ENCODE data around the gene TADA2A.

TADA2A gene

GRCh38 chr17:37359682-37360188 is 47.0 kb upstream of the TADA2A start:
- peak overlapping the region; percentile 65 for H3K9ac ChIP-seq (ENCODE audit: low read length)
- TF ChIP-seq CTCF (IDR thresholded peaks at IDR 0.05; ENCODE audit: low read length) = no peak
- TF ChIP-seq EZH2 (IDR thresholded peaks at IDR 0.05; ENCODE audit: borderline replicate concordance, low read length) = no peak
- peak overlapping the region; percentile 63 for H3K4me2 ChIP-seq (ENCODE audit: low read length)
- no peaks in the 10 kb centered on the region for H3K9me3 ChIP-seq (ENCODE audit: low read length)
- peak overlapping the region; percentile 55 for H3K4me3 ChIP-seq (ENCODE audit: low read depth, low read length, poor library complexity, severe bottlenecking)
- H3K27ac ChIP-seq (ENCODE audit: low read depth, low read length, poor library complexity, severe bottlenecking) = peak overlapping the region; percentile 63
- no peak overlapping the region for H2AFZ ChIP-seq (ENCODE audit: low read length)
- no peaks in the 10 kb centered on the region for H3F3A ChIP-seq (ENCODE audit: insufficient read depth, low read length)
- H4K20me1 ChIP-seq (ENCODE audit: insufficient read depth, low read length) = no peaks in the 10 kb centered on the region
- H3K4me1 ChIP-seq (ENCODE audit: insufficient read depth, low read length, severe bottlenecking) = peaks cover 25% of the 10 kb centered on the region
- H3K27me3 ChIP-seq (ENCODE audit: insufficient read depth, low read length) = no peaks in the 10 kb centered on the region
- H3K9me2 ChIP-seq (ENCODE audit: low read depth, low read length) = no peaks in the 10 kb centered on the region
- peaks cover 2% of the 10 kb centered on the region; the same call in 1 of the 2 replicates for H3K36me3 ChIP-seq (ENCODE audit: insufficient read depth, low read length)
- peaks cover 31% of the 10 kb centered on the region for H3K79me2 ChIP-seq (ENCODE audit: insufficient read depth, low read length)

- H3K4me3 ChIP-seq (ENCODE audit: low read depth, low read length, poor library complexity, severe bottlenecking) = no peak overlapping the region
- H3K4me1 ChIP-seq (ENCODE audit: insufficient read depth, low read length, severe bottlenecking) = peaks cover 25% of the 10 kb centered on the region
- no peaks in the 10 kb centered on the region for H3K27me3 ChIP-seq (ENCODE audit: insufficient read depth, low read length)
- no peak overlapping the region for H3K9ac ChIP-seq (ENCODE audit: low read length)
- no peak for TF ChIP-seq CTCF (IDR thresholded peaks at IDR 0.05; ENCODE audit: low read length)
- TF ChIP-seq EZH2 (IDR thresholded peaks at IDR 0.05; ENCODE audit: borderline replicate concordance, low read length) = no peak
- H3K9me2 ChIP-seq (ENCODE audit: low read depth, low read length) = no peaks in the 10 kb centered on the region
- no peaks in the 10 kb centered on the region for H4K20me1 ChIP-seq (ENCODE audit: insufficient read depth, low read length)
- H2AFZ ChIP-seq (ENCODE audit: low read length) = no peak overlapping the region
- no peaks in the 10 kb centered on the region for H3K36me3 ChIP-seq (ENCODE audit: insufficient read depth, low read length)
- no peak overlapping the region for H3K27ac ChIP-seq (ENCODE audit: low read depth, low read length, poor library complexity, severe bottlenecking)
- no peaks in the 10 kb centered on the region for H3K9me3 ChIP-seq (ENCODE audit: low read length)
- H3K4me2 ChIP-seq (ENCODE audit: low read length) = no peak overlapping the region
- peaks cover 30% of the 10 kb centered on the region for H3K79me2 ChIP-seq (ENCODE audit: insufficient read depth, low read length)
- H3F3A ChIP-seq (ENCODE audit: insufficient read depth, low read length) = no peaks in the 10 kb centered on the region
Observed at GRCh38 chr17:37360632-37361031, 46.1 kb upstream of the TADA2A start.

- no peak overlapping the region for H3K9ac ChIP-seq (ENCODE audit: low read length)
- no peak overlapping the region for H3K4me3 ChIP-seq (ENCODE audit: low read depth, low read length, poor library complexity, severe bottlenecking)
- no peaks in the 10 kb centered on the region for H3K27me3 ChIP-seq (ENCODE audit: insufficient read depth, low read length)
- H3F3A ChIP-seq (ENCODE audit: insufficient read depth, low read length) = no peaks in the 10 kb centered on the region
- no peak overlapping the region for H3K4me2 ChIP-seq (ENCODE audit: low read length)
- H4K20me1 ChIP-seq (ENCODE audit: insufficient read depth, low read length) = no peaks in the 10 kb centered on the region
- H3K9me2 ChIP-seq (ENCODE audit: low read depth, low read length) = no peaks in the 10 kb centered on the region
- no peak for TF ChIP-seq CTCF (IDR thresholded peaks at IDR 0.05; ENCODE audit: low read length)
- no peak for TF ChIP-seq EZH2 (IDR thresholded peaks at IDR 0.05; ENCODE audit: borderline replicate concordance, low read length)
- peaks cover 22% of the 10 kb centered on the region for H3K79me2 ChIP-seq (ENCODE audit: insufficient read depth, low read length)
- no peaks in the 10 kb centered on the region for H3K9me3 ChIP-seq (ENCODE audit: low read length)
- peaks cover 23% of the 10 kb centered on the region for H3K4me1 ChIP-seq (ENCODE audit: insufficient read depth, low read length, severe bottlenecking)
- H3K27ac ChIP-seq (ENCODE audit: low read depth, low read length, poor library complexity, severe bottlenecking) = no peak overlapping the region
- no peak overlapping the region for H2AFZ ChIP-seq (ENCODE audit: low read length)
- no peaks in the 10 kb centered on the region for H3K36me3 ChIP-seq (ENCODE audit: insufficient read depth, low read length)
Observed at GRCh38 chr17:37361543-37361942, 45.1 kb upstream of the TADA2A start.

Measured in OCI-LY1 (cell line).